GM21515 (cell line): Measurements from ENCODE around the gene SPRED1.

Experiments
- ATAC-seq: cut with Tn5 transposase; IDR thresholded peaks from one replicate; pipeline ENCODE4 v1.9.1; 2021; ENCODE audit not compliant: unreplicated experiment

SPRED1 gene

GRCh38 chr15:38349251-38349650, 96.6 kb downstream of the SPRED1 start:
- no peak for ATAC-seq

GRCh38 chr15:38351466-38351865, 98.8 kb downstream of the SPRED1 start:
- no peak for ATAC-seq

GRCh38 chr15:38354315-38354929, 101.8 kb downstream of the SPRED1 start:
- ATAC-seq, result no peak

- no peak for ATAC-seq
These were observed 109.7 kb downstream of the SPRED1 start for GRCh38 chr15:38362355-38362754.

- no peak for ATAC-seq
These were observed 114.8 kb downstream of the SPRED1 start for GRCh38 chr15:38367476-38367875.

- no peak for ATAC-seq
These were observed 117.4 kb downstream of the SPRED1 start for GRCh38 chr15:38369936-38370478.

- ATAC-seq, result no peak
These were observed 120.4 kb downstream of the SPRED1 start for GRCh38 chr15:38373016-38373415.

- no peak for ATAC-seq
These were observed 121.4 kb downstream of the SPRED1 start for GRCh38 chr15:38374029-38374428.

- no peak for ATAC-seq
These were observed 121.9 kb downstream of the SPRED1 start for GRCh38 chr15:38374556-38374955.

- no peak for ATAC-seq
These were observed 123.4 kb downstream of the SPRED1 start for GRCh38 chr15:38376081-38376480.

GRCh38 chr15:38377636-38378035, 125.0 kb downstream of the SPRED1 start:
- no peak for ATAC-seq

- ATAC-seq, result no peak
These were observed 125.5 kb downstream of the SPRED1 start for GRCh38 chr15:38378161-38378560.

- peak; percentile 83 for ATAC-seq
These were observed 137.4 kb downstream of the SPRED1 start for GRCh38 chr15:38389924-38390542.

GRCh38 chr15:38391191-38391590, 138.6 kb downstream of the SPRED1 start:
- no peak for ATAC-seq

GRCh38 chr15:38398134-38398533, 145.5 kb downstream of the SPRED1 start:
- ATAC-seq, result no peak

- no peak for ATAC-seq
These were observed 148.5 kb downstream of the SPRED1 start for GRCh38 chr15:38401106-38401505.

- no peak for ATAC-seq
These were observed 149.1 kb downstream of the SPRED1 start for GRCh38 chr15:38401701-38402100.

- no peak for ATAC-seq
These were observed 153.8 kb downstream of the SPRED1 start for GRCh38 chr15:38406436-38406835.
